LoVo (cell line): Measurements from ENCODE around the gene DCHS1.

ENCODE experiments used
- DNase-seq: peaks from one replicate; pipeline ENCODE4 v3.0.0-alpha.2; 2016; ENCODE audit warnings: low spot score

The DCHS1 gene

DNA sequence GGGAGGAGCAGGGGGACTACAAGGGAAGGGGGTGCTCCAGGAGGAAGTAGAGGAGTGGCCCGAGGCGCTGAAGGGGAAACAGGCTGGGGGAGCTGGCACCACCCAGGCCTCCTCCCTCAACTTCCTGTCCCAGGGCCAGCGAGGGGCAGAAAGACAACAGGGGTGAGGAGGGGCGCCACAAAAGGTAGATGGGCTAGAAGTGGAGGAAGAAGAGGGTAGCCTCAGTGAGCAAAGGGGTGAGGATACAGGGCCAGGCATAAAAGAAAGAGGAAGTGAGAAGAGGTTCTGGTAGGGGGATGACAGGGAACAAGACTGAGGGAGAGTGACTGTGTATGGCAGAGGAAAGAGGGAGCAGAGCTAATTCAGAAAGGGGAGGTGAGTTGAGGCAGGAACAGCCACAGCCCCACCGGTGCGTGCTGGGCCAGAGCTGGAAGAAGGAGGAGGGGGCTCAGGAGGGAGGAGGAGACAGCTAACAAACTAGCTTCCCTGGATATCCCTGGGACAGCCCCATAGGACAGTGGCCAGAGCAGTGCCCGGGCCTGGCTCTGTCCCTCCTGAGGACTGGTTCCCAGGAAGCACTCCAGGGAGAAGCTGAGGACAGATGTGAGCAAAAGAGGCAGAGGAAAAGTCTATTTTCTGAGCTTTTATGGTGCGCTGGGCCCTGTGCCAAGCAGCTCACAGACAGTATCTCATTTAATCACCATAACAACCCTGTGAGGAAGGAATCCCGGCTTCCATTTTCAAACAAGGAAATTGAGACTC, 8.5 kb downstream of the DCHS1 start:
- DNase-seq: no peak

DNA sequence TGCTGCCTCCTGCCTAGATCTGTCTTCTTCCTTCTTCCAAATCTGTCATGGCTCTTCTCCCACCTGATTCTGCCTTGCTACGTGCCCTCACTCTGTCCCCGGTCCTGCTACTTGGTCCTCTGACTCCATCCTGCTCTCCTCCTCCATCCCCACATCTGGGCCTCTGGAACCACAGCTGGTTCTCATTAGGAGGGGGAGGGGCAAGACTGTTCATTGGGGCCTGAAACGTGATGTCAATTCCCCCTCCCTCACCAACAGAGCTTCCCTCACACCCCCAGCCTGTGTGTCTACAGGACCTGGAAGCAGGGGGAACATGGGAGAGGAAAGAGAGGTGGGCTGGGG, 9.1 kb downstream of the DCHS1 start:
- DNase-seq: no peak

DNA sequence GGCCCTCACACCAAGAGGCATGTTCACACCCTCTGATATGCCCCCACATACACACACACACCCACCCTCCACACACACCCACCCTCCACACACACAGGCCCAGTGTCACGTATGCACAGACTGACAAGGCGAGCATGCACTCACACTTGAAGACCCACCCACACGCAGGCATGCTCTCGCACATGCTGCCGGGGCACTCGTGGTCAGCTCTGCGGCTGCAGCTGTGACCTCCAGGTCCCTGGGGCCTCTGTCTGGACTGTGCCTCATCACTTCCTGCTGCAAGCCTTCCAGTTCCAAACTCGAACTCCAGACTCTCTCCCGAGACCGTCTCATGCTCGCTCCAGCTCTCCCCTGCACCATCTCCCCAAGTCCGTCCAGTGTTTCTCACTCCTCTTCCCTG, 9.5 kb downstream of the DCHS1 start:
- DNase-seq: no peak

DNA sequence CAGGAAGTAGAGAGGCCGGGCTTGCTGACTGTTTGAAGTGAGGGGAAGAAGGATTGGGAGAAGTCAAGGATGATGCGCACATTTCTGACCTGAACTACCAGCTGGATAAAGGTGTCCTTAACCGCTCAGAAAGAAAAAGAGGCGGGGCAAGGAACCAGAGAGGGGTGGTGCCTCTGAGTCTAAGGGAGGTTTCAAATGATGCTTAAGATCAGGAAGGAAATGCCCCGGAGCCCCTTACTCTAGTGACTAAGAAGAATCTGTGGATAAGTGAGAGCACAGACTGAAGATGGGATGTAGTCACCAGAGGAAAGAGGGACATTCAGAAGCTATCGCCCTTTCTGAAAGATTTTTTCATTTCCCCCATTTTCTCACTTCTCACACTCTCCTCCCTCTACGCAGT, 12.7 kb downstream of the DCHS1 start:
- no peak for DNase-seq

DNA sequence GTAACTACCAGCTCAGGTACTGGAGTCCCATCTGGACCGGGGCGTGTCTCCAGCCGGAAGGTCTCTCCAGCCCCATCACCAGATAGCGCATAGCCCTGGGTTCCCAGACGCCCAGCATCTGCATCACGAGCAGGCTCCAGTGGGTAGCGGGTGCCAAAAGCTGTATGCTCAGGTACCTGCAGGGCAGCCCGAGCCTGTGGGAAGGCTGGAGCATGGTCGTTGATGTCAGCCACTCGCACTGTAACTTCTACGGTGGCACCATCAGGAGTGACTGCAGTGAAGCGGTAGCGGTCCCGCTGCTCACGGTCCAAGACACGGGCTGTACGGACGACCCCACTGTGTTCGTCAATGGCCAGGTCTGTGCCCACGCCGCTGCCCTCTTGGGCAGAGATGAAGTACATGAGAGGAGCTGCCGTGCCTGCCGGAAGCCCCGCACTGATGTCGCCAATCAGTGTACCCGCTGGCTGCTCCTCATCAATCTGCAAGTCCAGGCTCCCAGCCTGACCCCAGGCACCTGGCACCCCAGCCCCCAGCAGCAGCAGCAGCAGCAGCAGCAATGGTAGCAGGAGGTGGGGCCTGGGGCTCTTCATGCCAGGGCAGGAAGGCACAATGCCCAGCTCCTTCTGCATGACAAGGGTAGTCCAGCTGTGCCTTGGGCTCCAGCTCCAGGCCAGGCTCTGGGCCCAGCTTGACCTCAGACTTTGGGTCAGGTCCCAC, 14.5 kb downstream of the DCHS1 start:
- DNase-seq: no peak

DNA sequence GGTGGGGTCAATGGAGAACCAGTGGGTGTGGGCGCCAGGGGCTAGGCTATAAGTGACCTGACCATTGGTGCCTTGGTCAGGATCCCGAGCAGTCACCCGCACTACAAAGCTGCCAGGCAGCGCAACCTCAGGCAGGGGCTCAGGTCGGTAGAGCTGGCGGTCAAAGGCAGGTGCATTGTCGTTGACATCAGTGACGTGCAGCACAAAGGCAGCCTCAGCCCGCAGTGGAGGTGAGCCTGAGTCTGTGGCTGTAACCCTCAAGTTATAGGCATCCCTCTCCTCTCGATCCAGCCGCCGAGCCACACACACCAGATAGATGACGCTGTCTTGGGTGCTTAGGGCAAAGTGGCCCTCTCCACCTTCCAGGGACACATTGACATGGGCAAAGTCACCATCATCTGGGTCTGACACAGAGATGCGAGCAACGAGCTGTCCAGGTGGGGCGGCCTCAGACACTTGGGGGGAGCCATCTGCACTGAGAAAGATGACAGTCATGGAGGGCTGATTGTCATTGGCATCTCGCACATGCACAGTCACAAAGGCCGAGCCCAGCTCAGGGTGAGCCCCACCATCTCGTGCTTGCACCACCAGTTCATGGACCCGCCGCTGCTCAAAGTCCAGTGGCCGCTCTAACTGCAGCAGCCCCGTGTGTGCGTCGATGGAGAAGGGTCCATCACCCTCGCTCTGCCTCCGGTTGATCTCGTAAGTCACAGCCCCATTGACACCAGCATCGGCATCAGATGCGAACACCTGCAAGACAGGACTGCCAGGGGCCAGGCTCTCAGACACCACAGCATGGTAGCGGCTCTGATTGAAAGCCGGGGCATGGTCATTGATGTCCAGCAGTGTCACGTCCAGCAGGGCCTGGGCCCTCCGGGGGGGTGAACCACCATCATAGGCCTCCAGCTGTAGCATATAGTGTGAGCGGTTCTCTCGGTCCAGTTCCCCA, 15.3 kb downstream of the DCHS1 start:
- no peak for DNase-seq

DNA sequence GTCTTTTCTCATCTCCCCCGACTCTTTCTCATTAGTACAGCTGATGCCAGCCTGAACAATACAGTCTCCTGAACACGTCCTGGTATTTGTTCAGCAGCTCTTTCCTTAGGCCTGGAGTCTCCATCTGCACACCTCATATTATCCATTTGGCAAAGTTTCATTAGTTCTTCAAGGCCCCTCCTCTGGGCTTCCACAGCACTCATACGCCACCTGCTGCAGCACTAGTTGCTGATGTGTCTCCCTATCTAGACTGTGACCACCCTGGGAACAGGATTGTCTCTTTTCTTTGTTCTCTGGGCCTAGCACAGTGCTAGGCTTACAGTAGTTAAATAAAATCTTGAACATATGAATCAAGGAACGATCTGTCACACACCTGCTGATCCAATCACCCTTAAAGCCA, 17.2 kb downstream of the DCHS1 start:
- DNase-seq: no peak

DNA sequence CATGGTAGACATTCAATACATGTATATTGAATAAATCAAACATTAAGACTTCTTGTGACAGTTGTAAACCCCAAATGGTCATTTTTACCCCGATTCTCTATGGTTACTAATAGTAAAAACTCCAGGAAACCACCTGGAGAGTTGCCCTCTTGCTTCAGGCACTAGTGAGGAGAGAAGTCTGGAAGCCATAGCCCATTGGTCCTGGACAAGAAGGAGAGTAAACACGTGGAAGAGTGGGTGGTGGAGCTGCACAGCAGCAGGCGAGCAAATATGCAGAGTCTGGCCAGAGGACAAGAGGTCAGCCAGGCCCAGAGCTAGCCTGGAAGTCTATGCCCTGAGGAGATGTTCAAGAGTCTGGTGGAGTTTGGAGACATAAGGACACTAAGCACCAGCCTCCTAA, 17.7 kb downstream of the DCHS1 start:
- no peak for DNase-seq

DNA sequence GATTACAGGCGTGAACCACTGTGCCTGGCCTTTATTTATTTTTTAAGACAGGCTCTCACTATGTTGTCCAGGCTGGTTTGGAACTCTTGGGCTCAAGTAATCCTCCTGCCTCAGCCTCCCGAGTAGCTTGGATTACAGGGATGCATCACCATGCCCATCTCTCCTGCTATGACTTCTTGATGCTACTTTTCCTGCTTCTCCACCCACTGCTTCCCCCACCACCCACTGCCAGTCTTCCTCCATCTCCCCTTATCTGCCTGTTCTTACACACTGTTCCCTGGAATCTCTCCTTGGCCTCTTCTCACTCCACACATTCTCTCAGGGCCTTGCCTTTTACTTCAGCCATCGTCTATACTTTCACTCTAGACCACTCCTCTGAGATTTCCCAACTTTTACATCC, 19.1 kb downstream of the DCHS1 start:
- no peak for DNase-seq

DNA sequence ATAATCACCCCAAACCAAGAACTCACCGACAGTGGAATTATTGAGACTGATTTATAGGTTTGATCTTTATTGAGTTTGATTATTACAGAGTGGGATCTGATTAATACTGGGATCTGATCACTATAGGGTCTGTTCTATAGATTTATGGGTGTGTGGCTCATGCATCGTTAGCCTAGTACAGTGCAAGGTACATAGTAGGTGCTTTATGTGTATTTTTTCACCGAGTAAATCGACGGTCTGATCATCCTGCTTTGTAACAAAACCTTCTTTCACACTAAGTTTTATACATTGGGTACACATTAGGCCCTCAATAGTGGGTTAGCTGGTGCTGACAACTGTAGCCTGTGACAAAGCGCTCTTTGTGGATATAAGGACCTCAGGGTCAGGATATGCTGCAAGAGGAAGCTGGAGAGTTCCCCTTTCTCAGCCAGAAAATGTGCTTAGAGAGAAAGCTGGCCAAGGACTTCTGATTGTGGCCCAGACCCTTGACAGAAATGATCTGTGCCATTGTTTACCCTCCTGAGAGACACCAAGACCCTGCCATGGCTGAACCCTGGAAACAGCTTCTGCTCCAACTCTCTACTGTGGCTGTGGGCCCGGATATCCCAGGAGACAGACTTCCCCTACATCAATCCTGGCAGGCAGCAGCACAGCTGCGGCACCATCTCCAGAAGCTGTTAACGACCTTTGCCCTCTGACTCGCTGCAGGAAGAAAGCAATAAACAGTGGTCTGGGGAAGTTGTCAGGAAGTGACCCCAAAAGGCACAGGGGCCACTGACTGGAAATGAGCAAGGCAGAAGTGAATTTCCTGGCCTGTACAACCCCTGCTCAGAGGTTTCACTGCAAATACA, 20.3 kb downstream of the DCHS1 start:
- DNase-seq: peak; percentile 58

DNA sequence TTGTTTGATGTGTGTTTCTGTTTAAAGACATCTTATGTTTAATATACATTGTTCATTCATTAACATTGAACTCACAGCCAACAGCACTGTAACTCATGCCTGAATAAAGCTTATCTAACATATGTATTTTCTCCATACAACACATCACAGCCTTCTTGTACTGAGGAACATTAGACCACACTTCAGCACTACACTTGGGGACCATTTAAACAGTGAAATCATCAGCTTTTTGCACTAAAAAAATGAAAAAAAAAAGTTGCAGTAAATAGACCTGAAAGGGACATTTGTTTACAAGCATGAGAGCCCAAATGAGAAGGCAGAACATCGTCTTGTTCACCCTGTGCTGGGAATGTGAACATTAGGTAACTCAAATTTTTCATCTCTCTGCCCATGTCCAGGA, 21.1 kb downstream of the DCHS1 start:
- DNase-seq: no peak

DNA sequence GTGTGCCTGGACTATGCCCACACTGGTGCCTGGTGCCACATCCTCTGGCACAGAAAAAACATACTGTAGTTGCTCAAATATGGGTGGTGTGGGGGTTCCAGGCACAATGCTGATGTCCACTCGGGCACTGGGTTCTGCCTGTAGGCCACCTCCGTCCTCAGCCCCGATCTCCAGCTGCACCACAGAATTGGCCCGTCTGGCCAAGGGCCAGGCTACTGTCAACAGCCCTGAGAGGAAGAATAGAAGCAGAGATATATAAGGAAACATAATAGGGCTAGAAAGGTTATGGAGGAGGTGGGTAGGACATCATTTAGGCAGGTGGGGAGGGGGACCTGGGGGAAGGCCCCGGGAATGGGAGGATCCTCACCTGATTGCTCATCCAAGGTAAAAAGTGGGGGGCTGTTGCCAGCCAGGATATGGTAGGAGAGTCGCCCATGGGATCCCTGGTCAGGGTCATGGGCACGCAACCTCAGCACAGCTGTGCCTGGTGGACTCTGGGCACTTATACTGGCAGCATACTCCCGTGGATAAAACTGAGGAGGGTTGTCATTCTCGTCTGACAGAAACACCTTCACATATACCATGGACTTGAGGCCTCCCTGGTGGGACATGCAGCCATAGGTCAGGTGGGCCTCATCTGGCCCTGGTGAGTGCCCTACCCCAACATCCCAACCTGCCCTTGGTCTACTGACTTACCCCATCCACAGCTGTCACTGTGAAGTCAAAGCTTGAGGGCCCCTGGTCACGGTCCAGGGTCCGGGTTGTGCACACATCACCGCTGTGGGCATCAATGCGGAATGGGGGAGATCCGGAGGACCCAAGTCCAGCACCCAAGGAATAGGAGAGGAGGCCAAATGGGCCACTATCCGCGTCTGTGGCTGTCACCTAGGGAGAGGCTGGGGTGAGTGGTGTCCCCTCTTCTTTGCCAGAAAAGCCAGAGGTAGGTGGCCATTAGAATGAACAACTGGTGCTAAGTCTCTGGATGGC, 21.9 kb downstream of the DCHS1 start:
- DNase-seq: no peak

DNA sequence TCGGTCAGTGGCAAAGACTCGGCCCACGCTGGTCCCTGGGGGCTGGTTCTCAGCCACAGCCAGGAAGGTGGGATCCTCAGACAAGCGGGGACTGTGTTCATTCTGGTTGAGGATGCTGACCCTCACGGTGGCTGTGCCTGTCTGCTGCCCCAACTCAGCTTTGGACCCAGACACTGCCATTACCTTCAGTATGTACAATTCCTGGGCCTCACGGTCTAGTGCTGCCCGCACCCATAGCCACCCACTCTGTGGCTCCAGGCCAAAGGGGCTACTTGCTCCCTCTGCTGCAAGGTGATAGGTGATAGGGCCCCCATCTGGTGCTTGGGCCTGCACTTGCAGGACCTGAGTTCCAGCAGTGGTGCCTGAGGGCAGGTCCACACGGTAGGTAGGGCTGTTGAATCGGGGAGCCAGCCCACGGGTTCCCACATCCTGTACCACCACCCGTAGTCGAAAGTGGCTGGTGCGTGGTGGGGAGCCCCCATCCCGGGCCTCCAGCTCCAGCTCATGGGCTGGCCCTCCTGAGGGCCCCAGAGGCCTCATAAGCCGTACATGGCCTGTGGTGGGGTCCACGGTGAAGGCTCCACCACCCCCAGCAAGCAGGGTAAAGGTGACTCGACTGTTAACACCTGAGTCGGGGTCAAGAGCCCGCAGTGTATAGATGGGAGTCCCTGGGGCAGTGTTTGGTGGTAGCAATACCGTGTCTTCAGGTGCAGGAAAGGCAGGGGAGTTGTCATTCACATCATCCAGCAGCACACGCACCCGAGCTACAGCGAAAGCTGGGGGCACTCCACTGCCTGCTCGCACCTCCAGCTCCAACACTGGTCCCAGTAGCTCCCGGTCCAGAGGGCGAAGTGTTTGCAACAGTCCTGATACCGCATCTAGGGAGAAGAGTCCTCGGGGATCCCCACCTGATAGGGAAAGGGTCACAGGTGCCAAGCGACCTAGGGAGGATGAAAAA, 23.2 kb downstream of the DCHS1 start:
- DNase-seq: no peak

DNA sequence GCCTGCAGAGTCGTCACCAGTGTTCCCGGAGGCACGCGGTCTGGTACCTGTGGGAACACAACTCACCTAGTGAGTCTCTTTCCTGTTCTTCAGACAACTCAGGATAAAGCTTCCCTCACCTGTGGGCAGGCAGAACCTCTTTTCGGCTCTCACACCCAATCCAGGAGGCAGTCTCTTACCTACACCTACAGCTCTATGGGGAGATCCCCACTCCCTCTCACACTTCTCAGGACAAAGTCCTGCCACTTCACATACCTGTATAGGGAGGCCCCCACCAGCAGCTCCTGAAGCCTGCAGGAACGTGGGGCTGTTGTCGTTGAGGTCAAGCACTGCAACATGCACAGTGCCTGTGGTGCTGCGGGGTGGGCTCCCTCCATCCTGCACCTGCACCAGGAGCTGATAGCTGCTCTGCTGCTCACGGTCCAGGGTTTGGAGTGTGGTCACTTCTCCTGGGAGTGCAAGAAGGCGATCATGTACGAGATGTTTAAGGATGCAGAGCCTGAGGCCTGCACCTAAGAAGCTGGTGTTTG, 24.2 kb downstream of the DCHS1 start:
- DNase-seq: no peak

DNA sequence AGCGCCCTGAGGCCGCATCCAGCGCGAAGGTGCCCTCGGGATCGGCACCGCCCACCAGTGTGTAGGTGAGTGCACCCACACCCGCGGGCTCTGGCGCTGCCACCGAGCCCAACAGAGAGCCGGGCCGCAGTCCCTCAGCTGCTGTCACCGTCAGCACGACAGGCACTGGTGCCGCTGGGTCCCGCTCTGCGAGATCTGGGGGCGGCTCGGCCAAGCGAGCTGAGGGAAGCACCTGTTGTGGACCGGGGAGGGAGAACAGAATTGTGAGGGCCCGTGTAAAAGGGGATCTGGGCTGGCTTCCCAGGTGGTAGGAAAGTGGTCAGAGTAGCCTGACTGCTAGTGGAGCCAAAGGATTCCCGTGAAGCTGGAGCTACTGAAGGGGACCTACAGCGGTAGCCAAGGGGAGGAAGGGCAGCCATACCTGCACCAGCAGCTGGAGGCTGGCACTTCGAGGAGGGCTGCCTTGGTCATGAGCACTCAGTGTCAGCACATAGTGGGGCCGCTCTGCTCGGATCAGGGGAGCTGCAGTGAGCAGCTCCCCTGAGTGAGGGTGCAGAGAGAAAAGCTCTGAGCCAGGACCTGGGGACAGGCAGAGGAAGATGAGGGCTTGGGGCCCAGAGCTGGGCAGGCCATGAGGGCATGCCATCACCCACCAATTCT, 24.8 kb downstream of the DCHS1 start:
- no peak for DNase-seq

DNA sequence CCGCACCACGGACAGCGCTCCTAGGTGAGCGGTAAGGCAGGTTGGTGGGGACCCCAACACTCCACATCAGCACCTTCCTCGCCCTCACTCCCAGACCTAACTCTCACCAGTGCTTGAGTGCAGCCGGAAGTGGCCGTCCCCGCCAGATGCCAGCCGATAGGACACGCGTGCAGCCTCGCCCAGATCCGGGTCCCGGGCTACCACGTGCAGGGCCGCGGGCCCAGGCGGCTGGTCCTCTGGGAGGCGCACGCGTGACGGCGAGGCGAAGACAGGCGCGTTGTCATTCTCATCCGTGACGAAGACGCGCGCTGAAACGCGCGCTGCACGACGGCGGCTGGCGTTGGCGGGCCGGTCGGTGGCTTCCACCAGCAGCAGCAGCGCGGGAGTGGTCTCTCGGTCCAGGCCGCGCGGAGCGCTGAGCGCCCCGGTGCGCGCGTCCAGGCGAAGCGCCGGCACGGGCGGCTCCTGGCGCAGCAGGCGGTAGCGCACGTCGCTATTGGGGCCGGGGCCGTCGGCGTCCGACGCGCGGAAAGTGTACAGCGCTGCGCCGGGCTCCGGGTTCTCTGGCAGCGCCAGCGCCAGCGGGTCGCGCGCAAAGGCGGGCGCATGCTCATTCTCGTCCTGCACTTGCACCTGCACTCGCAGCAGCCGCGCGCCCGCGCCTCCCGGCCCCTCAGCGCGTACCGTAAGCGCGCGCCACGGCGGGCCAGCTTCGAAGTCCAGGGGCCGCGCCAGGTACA, 25.5 kb downstream of the DCHS1 start:
- no peak for DNase-seq

DNA sequence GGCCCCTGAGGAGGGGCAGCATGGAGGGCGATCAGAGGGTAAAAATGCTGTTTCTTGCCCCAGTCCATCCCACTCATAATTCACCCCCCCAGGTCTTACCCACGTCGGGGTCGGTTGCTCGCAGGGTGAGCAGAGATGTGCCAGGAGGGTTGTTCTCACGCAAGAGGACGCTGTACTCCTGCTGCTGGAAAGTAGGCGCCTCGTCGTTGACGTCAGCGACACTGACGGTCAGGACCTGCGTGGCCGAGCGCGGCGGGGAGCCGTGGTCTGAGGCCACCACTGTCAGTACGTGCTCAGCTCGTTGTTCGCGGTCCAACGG, 26.1 kb downstream of the DCHS1 start:
- DNase-seq: no peak

DNA sequence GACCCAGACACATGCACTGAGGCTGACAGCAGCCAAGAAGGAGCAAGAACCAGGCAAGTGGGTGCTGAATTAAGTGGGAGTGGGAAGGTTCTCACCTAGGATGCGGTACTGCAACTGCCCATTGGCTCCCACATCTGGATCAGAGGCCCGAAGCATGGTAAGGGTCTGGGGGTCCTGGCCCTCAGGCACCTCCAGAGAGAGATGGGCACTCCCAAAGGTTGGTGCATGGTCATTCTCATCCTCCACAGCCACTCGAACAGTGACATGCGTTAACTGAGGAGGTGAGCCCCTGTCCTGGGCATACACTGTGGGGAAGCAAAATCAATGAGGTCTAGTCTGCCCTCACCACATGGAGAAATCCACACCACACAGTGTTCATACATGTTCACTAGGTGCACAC, 27.1 kb downstream of the DCHS1 start:
- DNase-seq: no peak
